ENCODE results near the gene LRBA.

Gene LRBA

DNA sequence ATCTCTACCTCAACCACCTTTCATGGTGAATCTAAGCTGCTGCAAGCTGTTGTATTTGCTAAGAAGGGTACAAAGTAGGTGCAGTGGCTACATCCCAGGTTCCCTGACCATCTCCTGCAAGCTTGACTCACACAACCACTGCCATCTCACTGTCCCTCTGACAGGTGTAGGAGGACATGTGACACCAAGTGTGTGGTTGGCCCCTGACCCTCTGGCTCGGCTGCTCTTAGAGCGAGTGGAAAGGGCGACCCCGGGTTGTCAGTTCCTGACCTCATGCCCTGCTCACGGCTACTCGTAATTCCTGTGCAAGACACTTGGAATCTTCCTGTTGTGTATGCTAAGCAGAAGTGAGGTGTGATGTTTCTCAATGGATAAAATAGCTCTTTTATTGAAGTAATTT is 752.5 kb downstream of the LRBA start:
- in situ Hi-C loops (cut with MboI; ENCODE audit: low pct_unique_long_range_greater_than_20kb, low sequenced_read_pairs, unreplicated experiment): no loop called here
- TF ChIP-seq, protein P1, sequence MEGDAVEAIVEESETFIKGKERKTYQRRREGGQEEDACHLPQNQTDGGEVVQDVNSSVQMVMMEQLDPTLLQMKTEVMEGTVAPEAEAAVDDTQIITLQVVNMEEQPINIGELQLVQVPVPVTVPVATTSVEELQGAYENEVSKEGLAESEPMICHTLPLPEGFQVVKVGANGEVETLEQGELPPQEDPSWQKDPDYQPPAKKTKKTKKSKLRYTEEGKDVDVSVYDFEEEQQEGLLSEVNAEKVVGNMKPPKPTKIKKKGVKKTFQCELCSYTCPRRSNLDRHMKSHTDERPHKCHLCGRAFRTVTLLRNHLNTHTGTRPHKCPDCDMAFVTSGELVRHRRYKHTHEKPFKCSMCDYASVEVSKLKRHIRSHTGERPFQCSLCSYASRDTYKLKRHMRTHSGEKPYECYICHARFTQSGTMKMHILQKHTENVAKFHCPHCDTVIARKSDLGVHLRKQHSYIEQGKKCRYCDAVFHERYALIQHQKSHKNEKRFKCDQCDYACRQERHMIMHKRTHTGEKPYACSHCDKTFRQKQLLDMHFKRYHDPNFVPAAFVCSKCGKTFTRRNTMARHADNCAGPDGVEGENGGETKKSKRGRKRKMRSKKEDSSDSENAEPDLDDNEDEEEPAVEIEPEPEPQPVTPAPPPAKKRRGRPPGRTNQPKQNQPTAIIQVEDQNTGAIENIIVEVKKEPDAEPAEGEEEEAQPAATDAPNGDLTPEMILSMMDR (IDR thresholded peaks at IDR 0.05; ENCODE audit: extremely low read depth, insufficient read depth, missing control alignments): no peak
- DNase-seq (ENCODE audit: low spot score): no peak

DNA sequence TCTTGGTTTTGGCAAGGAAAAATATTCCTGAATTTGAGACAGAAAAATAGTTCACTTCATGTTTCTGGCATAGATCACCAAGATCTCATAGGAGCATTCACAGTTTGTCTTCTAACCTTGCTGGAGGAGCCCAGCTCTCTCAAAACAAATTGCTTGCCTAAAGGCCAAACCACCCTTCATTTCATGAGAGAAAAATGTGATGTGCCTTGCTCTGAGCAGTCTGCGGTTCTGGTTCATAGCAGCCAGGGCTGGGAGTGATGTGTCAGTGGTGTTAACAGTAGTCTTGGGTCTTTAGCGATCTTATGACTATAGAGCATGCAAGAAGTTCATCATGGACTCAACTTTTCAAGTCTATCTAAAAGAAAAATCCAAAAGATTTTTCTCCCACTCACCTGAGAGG is 753.5 kb downstream of the LRBA start:
- TF ChIP-seq, protein P1 (IDR thresholded peaks at IDR 0.05; ENCODE audit: extremely low read depth, insufficient read depth, missing control alignments): no peak
- DNase-seq (ENCODE audit: low spot score): no peak
- in situ Hi-C loops (cut with MboI; ENCODE audit: low pct_unique_long_range_greater_than_20kb, low sequenced_read_pairs, unreplicated experiment): no loop called here

DNA sequence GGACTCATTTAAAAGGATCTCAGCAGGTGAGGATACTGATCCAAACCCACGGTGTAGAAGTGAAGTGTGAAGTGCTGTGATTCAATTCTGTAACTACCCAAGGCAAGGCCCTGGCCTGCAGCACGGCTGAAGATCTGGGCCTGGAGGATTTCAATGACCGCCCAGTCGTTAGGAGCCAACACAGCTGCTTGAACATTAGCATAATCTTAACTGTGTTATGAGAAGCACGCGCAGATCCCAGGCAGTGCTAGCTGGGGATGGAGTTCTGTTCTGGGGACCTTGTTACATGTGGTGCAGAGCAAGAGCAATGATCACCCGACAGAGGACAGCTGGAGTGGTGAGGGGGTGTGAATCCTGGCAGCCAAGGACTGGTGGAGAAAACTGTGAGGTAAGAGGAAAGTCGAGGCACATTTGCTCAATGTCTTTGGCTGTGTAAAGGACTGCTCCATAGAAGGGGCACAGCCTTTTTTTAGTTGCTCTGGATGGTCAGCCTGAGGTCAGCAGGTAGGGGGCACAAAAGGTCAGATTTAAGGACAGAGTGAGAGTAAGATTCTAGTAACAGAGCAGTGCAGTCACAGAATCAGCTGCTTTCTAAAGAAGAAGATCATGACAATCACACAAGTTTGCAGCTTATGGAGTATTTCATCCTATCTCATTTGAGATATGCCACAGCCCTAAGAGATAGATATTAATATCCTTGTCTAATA is 755.1 kb downstream of the LRBA start:
- TF ChIP-seq, protein P1 (IDR thresholded peaks at IDR 0.05; ENCODE audit: extremely low read depth, insufficient read depth, missing control alignments): no peak
- DNase-seq (ENCODE audit: low spot score): no peak
- in situ Hi-C loops (cut with MboI; ENCODE audit: low pct_unique_long_range_greater_than_20kb, low sequenced_read_pairs, unreplicated experiment): no loop called here

DNA sequence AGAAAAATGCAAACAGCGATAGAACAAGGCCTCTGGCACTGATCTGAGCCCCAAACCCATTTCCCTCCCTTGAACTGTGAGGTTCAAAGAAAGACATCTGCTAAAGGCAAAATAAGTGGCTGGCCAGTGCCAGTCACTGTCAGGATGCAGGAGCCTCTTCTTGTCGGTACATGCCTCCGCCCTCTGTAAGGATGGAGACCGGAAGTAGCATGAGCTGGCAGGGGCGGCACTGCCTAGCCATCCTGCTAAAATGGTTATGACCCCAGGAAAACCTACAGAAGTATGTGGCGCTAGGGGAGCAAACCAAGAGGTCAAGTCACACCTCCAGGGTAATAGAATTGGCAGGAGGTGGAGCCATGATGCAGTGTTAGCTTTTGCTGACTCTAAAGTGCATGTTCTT is 756.5 kb downstream of the LRBA start:
- TF ChIP-seq, protein P1 (IDR thresholded peaks at IDR 0.05; ENCODE audit: extremely low read depth, insufficient read depth, missing control alignments): no peak
- DNase-seq (ENCODE audit: low spot score): no peak
- in situ Hi-C loops (cut with MboI; ENCODE audit: low pct_unique_long_range_greater_than_20kb, low sequenced_read_pairs, unreplicated experiment): no loop called here

DNA sequence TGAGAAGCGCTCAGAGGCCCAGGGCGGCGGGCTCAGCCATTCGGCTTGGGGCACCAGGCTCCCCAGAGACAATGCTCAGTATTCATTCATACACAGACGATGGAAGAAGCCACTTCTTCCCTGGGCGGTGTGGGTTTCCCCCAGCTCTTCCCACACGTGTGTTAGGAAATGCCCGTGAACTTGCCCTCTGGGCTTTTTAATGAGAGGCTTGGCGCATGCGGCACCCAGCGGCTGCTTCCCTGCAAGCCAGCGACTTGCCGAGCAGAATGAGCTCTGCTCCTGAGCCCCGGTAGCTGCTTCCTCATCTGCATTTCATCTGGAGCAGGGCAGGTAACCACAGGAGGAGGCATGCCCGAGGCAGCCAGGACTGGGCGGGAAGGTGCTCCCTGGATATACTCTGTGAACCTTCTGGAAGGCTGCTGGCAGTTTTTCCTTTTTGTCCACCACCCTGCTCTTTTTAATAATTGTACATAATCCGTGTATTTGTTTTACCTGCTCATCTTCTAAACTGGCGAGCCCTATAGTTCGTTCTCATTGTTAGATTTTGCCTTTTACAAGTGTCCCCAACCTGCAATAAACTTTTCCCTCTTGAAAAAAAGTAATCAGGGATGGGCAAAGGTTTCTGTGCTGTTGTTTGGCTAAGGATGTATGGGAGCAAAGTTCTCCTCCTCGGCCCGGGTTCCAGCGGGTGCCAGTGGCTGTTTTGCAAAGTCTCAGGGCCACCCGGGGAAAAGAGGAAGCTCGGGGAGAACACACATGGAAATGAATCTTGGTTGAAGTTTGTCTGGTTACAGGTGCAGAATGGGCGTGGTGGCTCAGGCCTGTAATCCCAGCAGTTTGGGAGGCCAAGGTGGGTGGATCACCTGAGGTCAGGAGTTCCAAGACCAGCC is 758.0 kb downstream of the LRBA start:
- TF ChIP-seq, protein P1 (IDR thresholded peaks at IDR 0.05; ENCODE audit: extremely low read depth, insufficient read depth, missing control alignments): no peak
- in situ Hi-C loops (cut with MboI; ENCODE audit: low pct_unique_long_range_greater_than_20kb, low sequenced_read_pairs, unreplicated experiment): no loop called here
- DNase-seq (ENCODE audit: low spot score): no peak

DNA sequence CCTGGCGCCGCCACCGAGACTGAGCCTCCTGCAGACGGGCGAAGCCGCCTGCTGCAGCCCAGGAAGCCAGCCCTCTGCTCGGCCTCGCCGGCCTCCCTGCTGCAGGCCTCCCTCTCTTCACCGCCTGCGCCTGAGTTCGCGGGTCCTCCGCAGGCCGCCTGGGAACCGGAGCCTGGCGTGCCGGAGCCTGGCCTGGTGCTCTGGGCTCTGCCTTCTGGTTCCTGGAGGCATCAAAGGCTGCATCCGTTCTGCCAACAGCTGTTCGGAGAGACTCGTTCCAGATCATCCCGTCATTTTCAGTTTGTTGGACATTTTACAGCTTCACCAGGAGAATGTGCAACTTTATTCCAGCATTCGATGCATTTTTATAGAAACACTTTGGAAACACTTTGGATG is 758.9 kb downstream of the LRBA start:
- DNase-seq (ENCODE audit: low spot score): no peak
- TF ChIP-seq, protein P1 (IDR thresholded peaks at IDR 0.05; ENCODE audit: extremely low read depth, insufficient read depth, missing control alignments): no peak
- in situ Hi-C loops (cut with MboI; ENCODE audit: low pct_unique_long_range_greater_than_20kb, low sequenced_read_pairs, unreplicated experiment): no loop called here

Data from GM13977 (cell line).